ENCODE results near the gene HS3ST4.

The HS3ST4 gene

GRCh38 chr16:26102369-26102768 lies 410.6 kb downstream of the HS3ST4 start:
- ChIA-PET CTCF (interaction anchor here (0.7 to 1.3 kb wide), 2 partner anchors 9 to 37 kb away, joined by 3 to 4 read pairs; no protein-coding TSS in a partner anchor), POLR2A (no interaction called here)
- DNase-seq (ENCODE audit: extremely low spot score) = no peak
- no peak for TF ChIP-seq CTCF (IDR thresholded peaks at IDR 0.05; ENCODE audit: control extremely low read depth, extremely low read depth, low read depth, missing control alignments)

DNA sequence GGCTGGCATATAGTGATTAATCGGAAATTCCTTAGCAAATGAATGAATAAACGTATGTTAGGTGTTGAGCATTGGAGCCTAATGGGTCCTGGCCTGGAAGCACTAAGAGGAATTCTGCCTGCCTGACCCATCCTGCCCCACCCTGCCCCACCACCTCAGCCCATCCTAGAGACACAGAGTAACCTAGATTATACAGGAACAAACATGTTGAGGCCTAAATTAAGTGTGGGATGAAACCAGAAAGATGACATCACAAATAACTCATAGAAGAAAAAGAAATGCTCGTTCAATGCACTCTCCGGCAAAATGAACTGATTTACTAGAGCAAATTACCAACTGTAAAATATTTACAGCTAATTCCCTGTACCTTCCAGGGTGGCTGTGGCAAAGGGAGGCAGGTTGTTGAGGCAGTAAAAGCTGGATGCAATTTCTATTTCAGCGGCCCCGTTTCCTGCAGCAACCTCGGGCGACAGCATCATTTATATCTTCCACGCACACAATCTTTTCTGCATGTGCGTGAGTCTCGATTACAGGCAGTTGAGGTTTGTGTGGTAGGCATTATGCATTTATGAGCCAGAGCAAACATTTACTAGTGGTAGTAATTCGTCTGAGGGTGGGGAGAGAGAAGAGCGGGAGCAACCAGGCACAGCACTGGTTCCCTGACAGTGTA lies 417.2 kb downstream of the HS3ST4 start:
- TF ChIP-seq CTCF (IDR thresholded peaks at IDR 0.05; ENCODE audit: control extremely low read depth, extremely low read depth, low read depth, missing control alignments) = no peak
- POLR2A ChIA-PET = no interaction called here
- CTCF ChIA-PET = no interaction called here
- no peak for DNase-seq (ENCODE audit: extremely low spot score)

- ChIA-PET POLR2A (interaction anchor here (0.7 kb wide), 1 partner anchor 9 kb away, joined by 3 read pairs; no protein-coding TSS in a partner anchor), CTCF (interaction anchor here (1.4 kb wide), 1 partner anchor 9 kb away, joined by 4 read pairs; no protein-coding TSS in a partner anchor)
- no peak for DNase-seq (ENCODE audit: extremely low spot score)
- no peak for TF ChIP-seq CTCF (IDR thresholded peaks at IDR 0.05; ENCODE audit: control extremely low read depth, extremely low read depth, low read depth, missing control alignments)
These were observed 420.1 kb downstream of the HS3ST4 start for GRCh38 chr16:26111900-26112299.

DNA sequence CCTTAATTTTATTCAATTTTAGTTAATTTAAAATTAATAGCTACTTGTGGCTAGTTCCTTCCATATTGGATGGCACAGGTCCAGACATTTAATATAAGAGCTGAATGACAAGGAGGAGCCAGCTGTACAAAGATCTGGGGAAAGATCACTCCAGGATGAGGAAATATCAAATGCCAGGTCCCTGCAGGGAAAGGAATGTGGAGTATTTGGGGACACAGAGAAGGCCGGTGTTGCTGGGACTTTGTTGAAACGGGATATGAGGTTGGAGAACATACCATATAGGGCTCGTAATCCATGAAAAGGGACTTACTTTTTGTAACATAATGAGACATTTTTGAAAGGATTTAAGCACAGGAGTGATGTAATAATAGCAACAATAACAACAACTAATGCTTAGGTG lies 426.8 kb downstream of the HS3ST4 start:
- no peak for TF ChIP-seq CTCF (IDR thresholded peaks at IDR 0.05; ENCODE audit: control extremely low read depth, extremely low read depth, low read depth, missing control alignments)
- ChIA-PET CTCF (no interaction called here), POLR2A (no interaction called here)
- DNase-seq (ENCODE audit: extremely low spot score) = no peak

DNA sequence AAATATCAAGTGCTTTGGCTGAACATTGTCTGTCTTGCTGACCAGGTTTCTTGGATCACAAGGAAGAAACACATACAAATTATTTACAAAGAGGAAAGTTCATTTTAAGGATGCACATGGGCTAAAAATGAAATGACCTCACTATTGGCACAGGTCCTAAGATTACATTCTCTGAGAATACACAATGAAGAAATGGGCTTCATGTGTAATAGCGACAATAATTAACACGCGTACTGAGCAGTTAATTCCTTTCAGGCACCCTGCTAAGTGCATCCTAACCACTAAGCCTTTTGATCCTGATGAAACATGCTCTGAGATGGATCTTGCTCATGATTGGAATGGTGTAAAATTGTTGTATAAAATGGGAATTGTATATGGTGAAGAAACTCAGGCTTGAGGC lies 429.0 kb downstream of the HS3ST4 start:
- ChIA-PET CTCF (interaction anchor here (1.3 kb wide), 1 partner anchor 12 kb away, joined by 4 read pairs; no protein-coding TSS in a partner anchor), POLR2A (interaction anchor here (0.6 kb wide), 1 partner anchor 8 kb away, joined by 3 read pairs; no protein-coding TSS in a partner anchor)
- no peak for DNase-seq (ENCODE audit: extremely low spot score)
- TF ChIP-seq CTCF (IDR thresholded peaks at IDR 0.05; ENCODE audit: control extremely low read depth, extremely low read depth, low read depth, missing control alignments) = no peak

DNA sequence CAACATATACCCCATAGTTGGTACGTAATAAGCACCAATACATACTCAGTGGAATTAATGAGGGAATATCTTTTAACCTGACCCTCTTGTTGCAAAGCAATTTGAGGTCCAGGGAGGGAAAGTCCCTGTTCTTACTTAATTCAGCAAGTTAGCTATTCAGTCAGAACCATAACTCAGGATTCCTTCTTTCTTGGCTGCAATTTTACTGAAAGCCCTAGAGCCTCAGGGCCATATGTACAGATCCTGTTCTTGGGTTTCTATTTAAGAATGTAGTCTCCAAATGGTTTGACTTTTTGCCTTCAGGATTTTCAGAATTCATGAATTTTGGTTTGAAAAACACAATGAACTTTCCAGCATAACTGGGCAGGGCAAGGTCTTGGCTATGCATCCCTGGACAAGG lies 436.5 kb downstream of the HS3ST4 start:
- ChIA-PET CTCF (interaction anchor here (1.5 kb wide), 1 partner anchor 10 kb away, joined by 3 read pairs; no protein-coding TSS in a partner anchor), POLR2A (no interaction called here)
- no peak for DNase-seq (ENCODE audit: extremely low spot score)
- no peak for TF ChIP-seq CTCF (IDR thresholded peaks at IDR 0.05; ENCODE audit: control extremely low read depth, extremely low read depth, low read depth, missing control alignments)

All from GM10248 (cell line).